Naive B cell (primary cell): ENCODE results near the gene GORASP2. TPM values are rescaled to one million over a fixed set of nuclear protein-coding genes. Genes with fewer than 3 reads are reported as not detected.

Experiments
- ATAC-seq, 2 donors: fragments of 150-1000 bp; cut with Tn5 transposase; 2 replicates each; pipeline ENCODE4 v1.10.0; 2021; ENCODE audit warnings: low read depth in 2 of 2, mild to moderate bottlenecking in 2 of 2, moderate library complexity in 2 of 2
- DNase-seq: peaks from one replicate; pipeline ENCODE4 v3.0.0; 2022
- H3K27ac Mint-ChIP-seq, 6 donors: one replicate each; pipeline ENCODE4 v1.8.0; 2020 to 2022; ENCODE audit warnings: mild to moderate bottlenecking in 6 of 6, mixed read lengths in 6 of 6, moderate library complexity in 5 of 6, inconsistent platforms in 2 of 6
- H3K27me3 Mint-ChIP-seq, 3 donors: one replicate each; pipeline ENCODE4 v1.8.0; 2021 to 2022; ENCODE audit warnings: mixed read lengths in 3 of 3, mild to moderate bottlenecking in 1 of 3
- H3K36me3 Mint-ChIP-seq, 2 donors: one replicate each; pipeline ENCODE4 v1.8.0; 2020 to 2022; ENCODE audit warnings: mixed read lengths in 2 of 2, inconsistent platforms in 1 of 2, mild to moderate bottlenecking in 1 of 2
- H3K4me1 Mint-ChIP-seq, 3 donors: one replicate each; pipeline ENCODE4 v1.8.0; 2020 to 2022; ENCODE audit warnings: mixed read lengths in 3 of 3, inconsistent platforms in 1 of 3, mild to moderate bottlenecking in 1 of 3, moderate library complexity in 1 of 3
- H3K4me3 Mint-ChIP-seq, 8 donors: one replicate each; pipeline ENCODE4 v1.8.0; 2020 to 2022; ENCODE audit warnings: mild to moderate bottlenecking in 8 of 8, mixed read lengths in 8 of 8, moderate library complexity in 8 of 8, inconsistent platforms in 2 of 8
- H3K9me3 Mint-ChIP-seq, 7 donors: one replicate each; pipeline ENCODE4 v1.8.0; 2020 to 2022; ENCODE audit warnings: mixed read lengths in 7 of 7, mild to moderate bottlenecking in 5 of 7, inconsistent platforms in 2 of 7, moderate library complexity in 1 of 7
- polyA plus RNA-seq, 6 donors: library from polyadenylated mRNA; unstranded; fragments of 300-500 nt; fragmentation: Illumina TruSeq; gene quantifications; one replicate each; pipeline ENCODE4 v1.2.3, GENCODE V29; 2021; ENCODE audit warnings: low read depth in 6 of 6

Gene GORASP2
- polyA plus RNA-seq, 6 donors from 2014 or later, result 51.7 to 93.6 (median 63.2) TPM

DNA sequence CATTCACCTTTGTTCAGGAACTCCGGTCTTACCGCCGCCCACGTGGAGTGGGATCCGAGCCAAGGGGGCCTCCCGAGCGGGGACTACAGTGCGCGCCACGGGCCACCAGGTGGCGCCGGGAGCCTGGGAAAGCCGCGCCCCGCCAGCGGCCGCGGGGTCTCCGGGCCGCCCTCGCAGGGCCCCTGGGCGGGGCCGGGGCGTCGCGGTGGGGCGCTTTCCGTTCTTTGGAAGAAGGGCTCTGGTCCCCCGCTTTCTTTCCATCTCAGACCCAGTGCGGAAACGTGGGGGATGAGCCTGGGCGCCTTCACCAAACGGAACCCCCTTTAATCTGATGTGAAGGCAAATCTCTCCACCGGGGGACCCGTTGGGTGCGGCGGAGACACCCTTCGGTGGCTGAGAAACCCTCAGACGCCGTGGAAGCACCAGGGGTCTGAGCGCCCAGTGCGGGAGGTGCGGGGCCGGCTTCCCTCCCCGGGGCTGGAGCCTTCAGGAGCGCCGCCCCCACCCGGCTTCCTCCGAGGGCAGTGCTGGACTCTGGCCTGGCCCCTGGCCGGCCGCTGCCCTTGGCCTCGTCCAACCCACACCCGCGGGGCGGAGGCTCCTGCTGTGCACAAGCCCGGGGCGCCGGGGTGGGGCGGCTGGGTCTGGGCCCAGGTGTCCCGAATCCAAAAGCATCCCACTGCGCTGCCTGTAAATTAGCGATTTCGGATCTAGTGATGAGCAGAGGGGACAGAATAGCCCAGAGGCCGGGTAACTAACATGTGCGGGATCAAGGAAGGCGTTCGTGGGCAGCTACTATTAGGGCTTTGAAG, 44.6 kb downstream of the GORASP2 start:
- Mint-ChIP-seq H3K9me3 (no peaks in the 10 kb centered on the region), H3K27me3 (peaks cover 0 to under 1% (median 0%) of the 10 kb centered on the region in 3 donors), H3K4me1 (peaks cover 9 to 13% (median 12%) of the 10 kb centered on the region in 3 donors), H3K27ac (peak overlapping the region in 5 of 6 donors; percentile 11 to 91 (median 75)), H3K4me3 (peak overlapping the region; percentile 76 to 94 (median 86)), H3K36me3 (no peaks in the 10 kb centered on the region)
- DNase-seq, result peak; percentile 85
- peak; percentile 95 for ATAC-seq

DNA sequence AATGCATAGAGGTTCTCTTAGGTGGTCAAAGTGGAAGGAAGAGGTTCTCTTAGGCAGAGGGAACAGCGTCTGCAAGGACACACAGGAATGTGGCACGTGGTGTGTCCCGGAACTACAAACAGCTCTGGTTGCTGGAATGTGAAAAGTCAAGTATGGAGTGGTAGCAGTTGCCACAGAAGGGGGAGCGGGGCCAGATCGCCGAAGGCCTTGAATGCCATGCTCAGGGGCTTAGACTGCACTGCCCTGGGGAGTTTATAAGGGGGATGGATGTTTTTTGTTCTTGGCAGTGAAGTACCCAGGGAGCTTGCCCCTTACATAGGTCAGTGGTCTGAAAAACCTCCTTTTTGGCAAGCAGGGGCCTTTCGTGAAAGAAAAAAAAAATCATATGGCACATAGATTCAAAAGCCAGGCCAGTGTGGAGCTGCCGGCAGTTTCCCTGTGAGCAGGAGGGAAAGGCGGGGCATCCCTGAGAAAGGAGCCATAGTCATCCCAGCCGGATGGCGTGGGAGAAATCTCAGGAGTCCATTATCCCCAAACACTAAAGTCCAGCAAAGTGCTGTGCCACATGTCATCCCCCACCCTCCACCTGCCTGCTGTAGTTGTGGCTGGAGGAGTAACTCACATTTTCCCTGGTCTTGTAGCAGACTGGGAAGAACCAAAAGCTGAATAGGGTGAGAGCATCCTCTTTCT, 45.4 kb downstream of the GORASP2 start:
- Mint-ChIP-seq H3K4me3 (peak overlapping the region; percentile 70 to 88 (median 82)), H3K9me3 (no peaks in the 10 kb centered on the region), H3K27ac (peak overlapping the region in 1 of 6 donors; percentile 65), H3K4me1 (peaks cover 9 to 13% (median 12%) of the 10 kb centered on the region in 3 donors), H3K27me3 (peaks cover 0 to 8% (median 7%) of the 10 kb centered on the region in 3 donors), H3K36me3 (no peaks in the 10 kb centered on the region)
- DNase-seq (no peak), ATAC-seq (no peak)

DNA sequence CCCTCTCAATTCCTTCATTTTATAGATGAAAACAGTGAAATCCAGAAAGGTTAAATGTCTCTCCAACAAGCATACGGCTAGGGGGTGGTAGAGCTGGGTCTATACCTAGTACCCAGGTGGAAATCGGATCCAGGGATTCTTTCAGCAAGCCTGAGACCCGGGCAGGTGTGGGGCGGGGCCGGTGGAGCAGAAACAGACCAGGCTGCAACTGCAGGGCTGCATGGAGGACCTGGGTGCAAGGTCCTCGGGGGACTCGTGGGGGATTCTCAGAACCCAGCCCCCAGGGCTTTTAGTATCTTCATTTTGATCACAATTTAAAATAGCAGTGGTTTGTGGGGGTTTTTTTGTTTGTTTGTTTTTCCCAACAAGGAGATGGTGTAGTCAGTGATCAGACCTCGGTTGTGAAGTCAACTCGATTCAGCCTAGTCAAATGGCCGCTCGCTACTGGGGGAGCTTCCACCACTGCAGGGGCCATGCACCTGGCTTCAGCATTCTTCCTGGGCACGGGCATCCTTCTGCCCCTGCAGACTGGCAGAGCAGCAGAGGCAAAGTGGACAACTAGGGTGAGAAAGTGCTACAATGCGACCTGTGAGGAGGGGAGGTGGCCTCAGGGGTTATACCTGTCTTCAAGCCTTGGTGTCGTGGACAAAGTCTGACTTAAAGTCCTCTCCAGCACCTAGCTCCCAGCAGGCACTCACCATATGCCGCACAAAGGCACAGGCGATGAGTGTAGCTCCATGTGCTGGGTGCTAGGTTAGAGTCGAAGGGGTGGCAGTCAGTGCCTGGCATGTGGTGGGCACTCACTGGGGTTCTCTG, 46.3 kb downstream of the GORASP2 start:
- H3K9me3 Mint-ChIP-seq, result peaks cover 0 to 1% (median 0%) of the 10 kb centered on the region in 7 donors
- ATAC-seq (no peak), DNase-seq (no peak)
- peaks cover 0 to 15% (median 9%) of the 10 kb centered on the region in 3 donors for H3K27me3 Mint-ChIP-seq
- no peaks in the 10 kb centered on the region for H3K36me3 Mint-ChIP-seq
- H3K4me1 Mint-ChIP-seq, result peaks cover 9 to 13% (median 12%) of the 10 kb centered on the region in 3 donors
- peak overlapping the region in 7 of 8 donors; percentile 9 to 85 (median 39) for H3K4me3 Mint-ChIP-seq
- peak overlapping the region in 3 of 6 donors; percentile 11 to 56 (median 41) for H3K27ac Mint-ChIP-seq

DNA sequence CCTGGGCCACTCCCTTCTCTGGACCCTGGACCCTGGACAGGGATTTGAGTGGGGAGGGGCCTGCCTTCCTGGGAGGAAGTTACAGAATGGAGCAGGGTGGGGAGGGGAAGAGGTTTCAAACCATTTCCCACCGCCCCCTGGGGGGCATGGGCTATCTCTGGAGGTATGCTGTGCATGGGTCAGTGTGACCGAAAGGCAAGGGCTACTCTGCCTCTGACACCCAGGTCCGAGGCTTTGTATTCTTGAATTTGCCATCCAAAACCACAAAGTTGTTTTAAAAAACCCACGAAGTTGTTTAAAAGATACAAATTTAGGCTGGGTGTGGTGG, 46.9 kb downstream of the GORASP2 start:
- peak overlapping the region in 1 of 6 donors; percentile 11 for H3K27ac Mint-ChIP-seq
- peaks cover 9 to 13% (median 12%) of the 10 kb centered on the region in 3 donors for H3K4me1 Mint-ChIP-seq
- H3K9me3 Mint-ChIP-seq, result peaks cover 0 to 1% (median 0%) of the 10 kb centered on the region in 7 donors
- peaks cover 0 to 15% (median 9%) of the 10 kb centered on the region in 3 donors for H3K27me3 Mint-ChIP-seq
- DNase-seq (no peak), ATAC-seq (no peak)
- H3K4me3 Mint-ChIP-seq, result no peak overlapping the region
- H3K36me3 Mint-ChIP-seq, result no peaks in the 10 kb centered on the region

DNA sequence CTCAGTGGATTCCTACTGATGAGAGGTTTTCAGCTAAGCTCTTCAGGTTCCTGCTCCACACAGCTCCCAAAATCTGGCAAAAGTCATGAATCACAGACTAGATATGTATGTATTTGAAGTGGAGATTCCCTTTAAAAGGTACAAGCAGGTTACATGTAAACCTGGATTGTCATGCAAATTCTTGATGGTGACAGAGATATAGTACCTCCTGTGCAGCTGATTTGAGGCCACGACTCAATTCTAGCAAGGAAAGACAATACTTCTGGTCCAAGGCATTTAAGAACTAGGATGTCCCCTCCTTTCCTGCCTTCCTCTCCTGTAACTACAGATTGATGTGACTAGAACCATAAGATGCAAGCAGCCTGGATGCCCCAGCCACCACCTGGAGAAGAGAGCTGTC, 55.0 kb downstream of the GORASP2 start:
- Mint-ChIP-seq H3K4me3 (no peak overlapping the region), H3K27me3 (peaks cover 0 to 10% (median 6%) of the 10 kb centered on the region in 3 donors), H3K4me1 (peaks cover 5 to 10% (median 7%) of the 10 kb centered on the region in 3 donors), H3K27ac (peak overlapping the region in 1 of 6 donors; percentile 63), H3K9me3 (peaks cover 0 to 1% (median 0%) of the 10 kb centered on the region in 7 donors), H3K36me3 (no peaks in the 10 kb centered on the region)
- DNase-seq (no peak), ATAC-seq (no peak)

DNA sequence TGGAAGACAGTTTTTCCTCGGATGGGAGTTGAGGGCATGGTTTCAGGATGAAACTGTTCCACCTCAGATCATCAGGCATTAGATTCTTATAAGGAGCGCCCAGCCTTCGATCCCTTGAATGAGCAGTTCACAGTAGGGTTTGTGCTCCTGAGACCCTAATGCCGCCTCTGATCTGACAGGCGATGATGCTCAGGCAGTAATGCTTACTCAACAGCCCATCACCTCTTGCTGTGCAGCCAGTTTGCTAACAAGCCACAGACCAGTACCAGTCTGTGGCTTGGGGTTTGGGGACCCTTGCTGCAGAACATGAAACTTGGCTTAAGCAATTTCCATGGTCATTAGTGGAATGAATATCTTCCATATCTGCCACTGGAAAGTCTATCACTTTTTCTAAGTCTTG, 56.4 kb downstream of the GORASP2 start:
- peak overlapping the region in 1 of 6 donors; percentile 68 for H3K27ac Mint-ChIP-seq
- no peaks in the 10 kb centered on the region for H3K27me3 Mint-ChIP-seq
- DNase-seq (no peak), ATAC-seq (no peak)
- H3K36me3 Mint-ChIP-seq, result no peaks in the 10 kb centered on the region
- no peak overlapping the region for H3K4me3 Mint-ChIP-seq
- H3K4me1 Mint-ChIP-seq, result peaks cover 5 to 10% (median 7%) of the 10 kb centered on the region in 3 donors
- no peaks in the 10 kb centered on the region for H3K9me3 Mint-ChIP-seq

DNA sequence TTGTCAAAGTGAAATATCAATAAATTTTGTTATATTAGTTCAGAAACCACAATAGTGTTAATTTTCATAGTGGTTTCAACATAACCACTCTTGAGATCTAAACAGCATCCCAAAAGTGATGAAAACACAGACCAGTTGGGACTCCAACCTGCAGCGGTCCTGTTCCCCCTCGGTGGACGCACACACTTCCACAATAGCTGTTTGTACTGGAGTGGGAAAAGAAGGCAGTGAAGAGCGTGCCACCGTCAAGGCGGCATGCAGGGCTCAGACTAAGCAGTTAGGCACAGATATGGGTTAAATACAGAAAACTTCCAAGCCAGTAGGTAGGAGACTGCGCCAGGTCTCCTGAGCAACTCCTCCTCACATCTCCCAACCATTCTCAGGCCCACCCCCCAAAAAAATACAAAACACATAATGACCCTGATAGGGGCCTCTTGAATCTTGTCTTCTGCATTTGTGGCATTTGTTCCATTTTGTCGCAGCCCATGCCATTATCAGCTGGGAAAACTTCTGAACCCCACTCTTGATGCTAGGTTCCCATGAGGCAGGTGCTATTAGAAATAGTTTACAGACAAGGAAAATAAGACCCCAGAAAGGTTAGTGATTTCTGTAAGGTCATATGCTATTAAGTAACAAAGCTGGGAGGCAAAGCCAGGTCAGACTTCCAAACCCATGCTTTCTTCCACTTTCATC, 57.7 kb downstream of the GORASP2 start:
- Mint-ChIP-seq H3K9me3 (no peaks in the 10 kb centered on the region), H3K4me3 (no peak overlapping the region), H3K36me3 (no peaks in the 10 kb centered on the region), H3K27ac (peak overlapping the region; percentile 9 to 87 (median 54)), H3K27me3 (no peaks in the 10 kb centered on the region), H3K4me1 (peaks cover 5 to 10% (median 5%) of the 10 kb centered on the region in 3 donors)
- no peak for ATAC-seq
- DNase-seq, result no peak

DNA sequence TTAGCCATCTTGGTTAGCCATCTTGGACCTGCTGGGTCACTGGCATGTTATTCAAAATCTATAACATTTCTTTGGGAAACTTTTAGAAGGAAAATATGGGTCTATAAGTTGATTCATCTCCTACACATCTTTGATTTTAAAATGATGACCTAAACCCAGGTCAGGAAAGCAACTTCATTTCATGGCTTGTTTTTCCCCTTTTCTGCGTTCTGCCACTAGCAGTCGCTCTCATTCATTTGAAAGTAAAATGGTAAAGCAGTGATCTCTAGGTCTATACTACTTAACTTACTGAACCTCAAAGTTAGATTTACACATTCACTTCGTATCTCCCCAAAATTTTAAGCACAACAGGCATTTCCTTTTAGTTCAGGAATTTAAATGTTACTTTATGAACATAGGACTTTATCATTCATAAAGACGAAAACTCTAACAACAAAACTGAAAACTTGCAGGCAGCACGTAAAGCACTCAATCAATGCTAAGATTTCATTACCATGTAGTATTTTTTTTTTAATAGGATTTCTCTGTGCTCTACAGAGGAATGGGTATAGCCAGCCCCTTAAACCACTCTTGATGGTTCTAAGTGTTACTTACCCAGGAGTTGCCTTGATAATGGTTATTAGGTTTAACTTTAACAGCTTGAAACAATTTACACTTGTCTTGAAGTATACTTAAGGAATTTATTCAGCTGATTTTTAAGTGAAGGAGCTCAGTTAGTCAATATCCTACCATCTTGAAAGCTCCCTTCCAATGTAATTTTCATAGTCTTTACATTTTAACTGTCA, 62.5 kb downstream of the GORASP2 start:
- H3K27me3 Mint-ChIP-seq, result no peaks in the 10 kb centered on the region
- no peak for ATAC-seq
- H3K9me3 Mint-ChIP-seq, result no peaks in the 10 kb centered on the region
- peaks cover 8 to 17% of the 10 kb centered on the region in 2 donors for H3K36me3 Mint-ChIP-seq
- no peak overlapping the region for H3K4me3 Mint-ChIP-seq
- H3K27ac Mint-ChIP-seq, result peak overlapping the region in 2 of 6 donors; percentile 6 to 36
- no peak for DNase-seq
- peaks cover 0 to 5% (median 0%) of the 10 kb centered on the region in 3 donors for H3K4me1 Mint-ChIP-seq

DNA sequence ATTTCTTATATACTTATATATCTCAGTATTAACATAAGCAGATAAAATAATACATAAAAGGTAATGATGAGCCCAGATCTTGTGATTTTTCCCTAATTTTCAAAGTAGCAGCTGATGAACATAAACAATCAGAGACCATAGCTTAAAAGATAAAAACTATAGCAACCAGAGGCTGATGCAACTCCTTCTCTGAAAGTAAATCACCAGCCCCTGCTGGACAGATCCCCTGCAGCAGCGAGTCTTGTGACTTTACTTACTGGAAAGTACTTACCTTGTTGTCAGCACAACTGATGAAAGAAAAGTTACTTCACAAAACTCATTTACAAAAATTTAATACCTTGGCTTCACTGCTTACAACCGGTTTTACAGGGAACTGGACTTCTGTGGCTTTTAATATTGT, 67.3 kb downstream of the GORASP2 start:
- peaks cover 26% of the 10 kb centered on the region in 2 donors for H3K36me3 Mint-ChIP-seq
- no peaks in the 10 kb centered on the region for H3K27me3 Mint-ChIP-seq
- no peak overlapping the region for H3K4me3 Mint-ChIP-seq
- no peak overlapping the region for H3K27ac Mint-ChIP-seq
- no peaks in the 10 kb centered on the region for H3K4me1 Mint-ChIP-seq
- H3K9me3 Mint-ChIP-seq, result no peaks in the 10 kb centered on the region
- no peak for ATAC-seq
- no peak for DNase-seq

DNA sequence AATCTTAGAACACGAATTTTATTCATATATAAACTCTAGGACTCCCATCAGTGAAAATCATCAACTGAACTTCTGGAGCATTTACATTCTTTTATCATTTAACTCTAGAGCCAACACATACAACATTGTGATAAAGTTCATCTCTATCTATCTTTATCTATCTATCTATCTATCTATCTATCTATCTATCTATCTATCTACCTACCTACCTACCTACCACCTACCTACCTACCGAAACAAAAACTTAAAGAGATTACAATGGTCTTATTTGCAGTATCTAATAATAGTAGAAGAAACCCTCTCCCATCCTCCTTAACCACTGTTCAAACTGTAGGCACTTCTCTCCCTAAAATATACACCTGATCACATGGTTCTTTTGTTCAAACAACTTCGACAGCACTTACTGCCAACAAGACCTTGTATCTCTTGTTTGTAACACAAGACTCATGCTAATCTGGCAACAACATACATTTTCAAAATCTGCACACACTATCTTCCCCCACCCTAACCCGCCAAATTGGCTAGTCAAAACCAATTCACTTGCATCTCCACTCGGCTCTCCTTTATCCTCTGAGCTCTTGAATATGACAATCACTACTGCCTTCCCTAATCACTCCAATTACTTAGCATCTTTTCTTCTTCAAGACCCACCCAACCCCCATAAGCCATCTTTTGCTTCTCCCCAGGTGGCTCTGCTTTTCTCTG, 69.0 kb downstream of the GORASP2 start:
- no peak overlapping the region for H3K4me3 Mint-ChIP-seq
- H3K4me1 Mint-ChIP-seq, result peaks cover 0 to 2% (median 0%) of the 10 kb centered on the region in 3 donors
- ATAC-seq (no peak), DNase-seq (no peak)
- no peaks in the 10 kb centered on the region for H3K27me3 Mint-ChIP-seq
- no peaks in the 10 kb centered on the region for H3K9me3 Mint-ChIP-seq
- peaks cover 16 to 30% of the 10 kb centered on the region in 2 donors for H3K36me3 Mint-ChIP-seq
- H3K27ac Mint-ChIP-seq, result peak overlapping the region in 2 of 6 donors; percentile 8 to 11

DNA sequence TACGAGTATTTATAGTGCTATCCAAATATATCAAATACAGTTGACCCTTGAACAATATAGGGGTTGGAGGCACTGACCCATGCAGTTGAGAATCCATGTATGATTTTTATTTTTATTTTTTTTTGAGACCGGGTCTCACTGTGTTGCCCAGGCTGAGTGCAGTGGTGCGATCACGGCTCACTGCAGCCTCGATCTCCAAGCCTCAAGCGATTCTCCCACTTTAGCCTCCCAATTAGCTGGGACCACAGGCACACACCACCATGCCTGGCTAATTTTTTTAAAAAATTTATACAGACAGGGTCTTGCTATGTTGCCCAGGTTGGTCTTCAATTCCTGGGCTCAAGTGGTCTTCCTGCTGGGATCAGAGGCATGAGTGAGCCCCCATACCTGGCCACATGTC, 70.6 kb downstream of the GORASP2 start:
- Mint-ChIP-seq H3K4me3 (no peak overlapping the region), H3K9me3 (peaks cover 0 to 3% (median 0%) of the 10 kb centered on the region in 7 donors), H3K27ac (no peak overlapping the region), H3K36me3 (peaks cover 19 to 23% of the 10 kb centered on the region in 2 donors), H3K4me1 (peaks cover 0 to 5% (median 0%) of the 10 kb centered on the region in 3 donors), H3K27me3 (no peaks in the 10 kb centered on the region)
- ATAC-seq (no peak), DNase-seq (no peak)
